Measurements from ENCODE around the gene DGKG. TPM values are rescaled to one million over a fixed set of nuclear protein-coding genes. Genes with fewer than 3 reads are reported as not detected.

The DGKG gene
- total and polyA plus RNA-seq, 7 donors, result 0.60 to 30.7 (median 6.1) TPM

DNA sequence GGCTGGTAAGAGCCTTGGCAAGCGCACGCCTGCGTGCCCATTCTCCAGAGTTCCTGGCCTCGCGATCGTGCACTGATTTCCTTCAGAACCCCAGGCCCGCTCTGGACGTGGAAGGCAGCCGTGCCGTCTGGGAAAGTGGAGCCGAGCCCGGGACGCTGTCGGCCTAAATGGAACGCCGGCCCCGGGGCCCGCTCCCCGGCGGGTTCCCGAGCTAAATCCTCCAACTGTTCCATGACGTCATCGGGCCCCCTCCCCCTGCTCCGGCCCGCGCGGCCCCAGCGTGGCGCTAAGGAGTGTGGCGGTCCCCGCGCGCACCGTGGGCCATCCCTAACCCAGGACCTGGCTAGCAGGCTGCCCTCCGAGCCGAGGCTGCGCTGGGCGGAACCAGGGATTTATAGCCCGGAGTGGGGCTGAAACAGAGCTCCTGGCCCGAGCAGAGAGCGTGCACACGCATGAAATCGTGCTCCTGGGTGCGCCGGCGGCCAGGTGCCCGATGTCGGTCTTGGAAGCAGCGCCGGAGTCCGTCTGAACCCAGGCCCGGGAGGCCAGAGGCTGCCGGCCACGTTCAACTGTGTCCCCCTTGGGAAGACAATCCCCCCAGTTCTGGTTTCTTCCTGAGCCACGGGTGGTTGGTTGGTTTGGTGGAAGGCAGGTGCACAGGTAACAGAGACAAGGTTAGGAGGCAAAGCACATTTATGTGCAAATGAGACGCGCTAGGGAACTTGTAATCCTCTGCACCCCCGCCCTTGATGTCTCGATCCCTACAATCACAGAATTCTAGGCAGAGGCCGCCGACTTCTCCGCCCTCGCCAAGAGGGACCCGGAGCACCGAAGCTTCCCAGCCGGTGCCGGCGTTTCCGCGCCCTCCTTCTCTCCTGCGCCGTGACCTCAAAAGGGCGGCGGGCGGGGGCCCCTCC, 168.2 kb downstream of the DGKG start:
- H3K27me3 ChIP-seq, result no peaks in the 10 kb centered on the region
- peak overlapping the region in 1 of 4 donors; percentile 7 for H3K27ac ChIP-seq
- H3K4me3 ChIP-seq, result peak overlapping the region in 2 of 4 donors; percentile 33 to 40

DNA sequence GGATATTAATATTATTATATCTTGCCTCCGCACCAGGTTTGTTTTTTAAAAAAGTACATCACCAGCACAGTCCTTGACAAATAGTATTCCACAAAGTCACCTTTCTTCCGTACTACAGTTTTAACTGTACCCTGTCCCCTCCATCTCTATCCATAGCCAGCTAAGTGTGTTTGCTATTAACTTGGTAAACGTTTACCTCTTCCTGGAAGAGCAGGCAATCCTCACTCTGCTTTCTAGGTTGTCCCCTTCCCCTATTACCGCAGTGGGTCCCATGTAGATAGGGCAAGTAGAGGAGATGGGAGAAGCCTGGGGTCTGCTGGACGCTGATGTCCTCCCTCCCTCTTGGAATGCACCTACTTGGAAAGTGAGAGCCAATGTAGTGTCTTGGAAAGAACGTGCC, 169.2 kb downstream of the DGKG start:
- no peaks in the 10 kb centered on the region for H3K36me3 ChIP-seq

More for the DNA sequence above, 168.2 kb downstream of the DGKG start:
- no peak for DNase-seq
- 7 to 9% methylated on average over 75 of the region's 75 CpGs for WGBS, 2 donors
- no peaks in the 10 kb centered on the region for H3K36me3 ChIP-seq
- peaks cover 0 to 9% (median 3%) of the 10 kb centered on the region in 4 donors for H3K4me1 ChIP-seq
- no peaks in the 10 kb centered on the region for H3K9me3 ChIP-seq
- TF ChIP-seq EP300 (IDR thresholded peaks at IDR 0.05) (no peak), POLR2AphosphoS5 (IDR thresholded peaks at IDR 0.05) (no peak), POLR2A (IDR thresholded peaks at IDR 0.05) (no peak)
- TF ChIP-seq, protein P1, sequence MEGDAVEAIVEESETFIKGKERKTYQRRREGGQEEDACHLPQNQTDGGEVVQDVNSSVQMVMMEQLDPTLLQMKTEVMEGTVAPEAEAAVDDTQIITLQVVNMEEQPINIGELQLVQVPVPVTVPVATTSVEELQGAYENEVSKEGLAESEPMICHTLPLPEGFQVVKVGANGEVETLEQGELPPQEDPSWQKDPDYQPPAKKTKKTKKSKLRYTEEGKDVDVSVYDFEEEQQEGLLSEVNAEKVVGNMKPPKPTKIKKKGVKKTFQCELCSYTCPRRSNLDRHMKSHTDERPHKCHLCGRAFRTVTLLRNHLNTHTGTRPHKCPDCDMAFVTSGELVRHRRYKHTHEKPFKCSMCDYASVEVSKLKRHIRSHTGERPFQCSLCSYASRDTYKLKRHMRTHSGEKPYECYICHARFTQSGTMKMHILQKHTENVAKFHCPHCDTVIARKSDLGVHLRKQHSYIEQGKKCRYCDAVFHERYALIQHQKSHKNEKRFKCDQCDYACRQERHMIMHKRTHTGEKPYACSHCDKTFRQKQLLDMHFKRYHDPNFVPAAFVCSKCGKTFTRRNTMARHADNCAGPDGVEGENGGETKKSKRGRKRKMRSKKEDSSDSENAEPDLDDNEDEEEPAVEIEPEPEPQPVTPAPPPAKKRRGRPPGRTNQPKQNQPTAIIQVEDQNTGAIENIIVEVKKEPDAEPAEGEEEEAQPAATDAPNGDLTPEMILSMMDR (IDR thresholded peaks at IDR 0.05), result no peak
- intact Hi-C loops (cut with DNase I), result no loop called here

DNA sequence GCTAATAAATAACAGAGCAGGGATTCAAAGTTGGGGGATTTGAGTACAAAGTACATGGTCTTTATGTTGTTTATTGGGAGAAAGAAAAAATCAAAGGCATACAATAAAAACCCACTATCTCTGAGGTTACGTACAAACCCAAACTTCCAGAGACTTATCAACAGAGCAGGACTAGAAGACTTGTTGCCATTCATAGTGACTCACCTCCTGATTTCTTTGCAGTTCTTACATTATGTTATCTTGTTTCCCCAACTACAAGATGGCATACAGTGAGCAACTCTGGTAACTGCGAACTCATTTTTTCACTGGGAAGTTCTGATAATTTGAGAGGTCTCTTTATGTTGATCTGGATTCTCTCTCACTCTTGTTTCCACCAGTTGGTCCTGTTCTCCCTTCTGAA, 172.5 kb downstream of the DGKG start:
- no peaks in the 10 kb centered on the region for H3K27me3 ChIP-seq
- peaks cover 0 to 9% (median 3%) of the 10 kb centered on the region in 4 donors for H3K4me1 ChIP-seq
- H3K36me3 ChIP-seq, result no peaks in the 10 kb centered on the region
- H3K9me3 ChIP-seq, result no peaks in the 10 kb centered on the region
- no peak overlapping the region for H3K4me3 ChIP-seq
- DNase-seq, result no peak
- intact Hi-C loops (cut with DNase I), result no loop called here
- 79 to 93% methylated on average over 2 of the region's 2 CpGs for WGBS, 2 donors
- no peak overlapping the region for H3K27ac ChIP-seq
- TF ChIP-seq, protein P1 (IDR thresholded peaks at IDR 0.05), result no peak
- TF ChIP-seq POLR2AphosphoS5 (IDR thresholded peaks at IDR 0.05) (no peak), POLR2A (IDR thresholded peaks at IDR 0.05) (no peak), EP300 (IDR thresholded peaks at IDR 0.05) (no peak)

More for the DNA sequence above, 169.2 kb downstream of the DGKG start:
- Histone ChIP-seq H3K9me3 (no peaks in the 10 kb centered on the region), H3K27me3 (no peaks in the 10 kb centered on the region), H3K4me1 (peaks cover 0 to 9% (median 3%) of the 10 kb centered on the region in 4 donors), H3K27ac (peak overlapping the region in 1 of 4 donors; percentile 7), H3K4me3 (no peak overlapping the region)
- WGBS, 2 donors, result 74 to 81% methylated on average over 6 of the region's 6 CpGs
- DNase-seq, result no peak
- intact Hi-C loops (cut with DNase I), result no loop called here
- no peak for TF ChIP-seq EP300 (IDR thresholded peaks at IDR 0.05)
- TF ChIP-seq POLR2A (IDR thresholded peaks at IDR 0.05), result no peak
- TF ChIP-seq POLR2AphosphoS5 (IDR thresholded peaks at IDR 0.05), result no peak
- TF ChIP-seq, protein P1 (IDR thresholded peaks at IDR 0.05), result no peak

DNA sequence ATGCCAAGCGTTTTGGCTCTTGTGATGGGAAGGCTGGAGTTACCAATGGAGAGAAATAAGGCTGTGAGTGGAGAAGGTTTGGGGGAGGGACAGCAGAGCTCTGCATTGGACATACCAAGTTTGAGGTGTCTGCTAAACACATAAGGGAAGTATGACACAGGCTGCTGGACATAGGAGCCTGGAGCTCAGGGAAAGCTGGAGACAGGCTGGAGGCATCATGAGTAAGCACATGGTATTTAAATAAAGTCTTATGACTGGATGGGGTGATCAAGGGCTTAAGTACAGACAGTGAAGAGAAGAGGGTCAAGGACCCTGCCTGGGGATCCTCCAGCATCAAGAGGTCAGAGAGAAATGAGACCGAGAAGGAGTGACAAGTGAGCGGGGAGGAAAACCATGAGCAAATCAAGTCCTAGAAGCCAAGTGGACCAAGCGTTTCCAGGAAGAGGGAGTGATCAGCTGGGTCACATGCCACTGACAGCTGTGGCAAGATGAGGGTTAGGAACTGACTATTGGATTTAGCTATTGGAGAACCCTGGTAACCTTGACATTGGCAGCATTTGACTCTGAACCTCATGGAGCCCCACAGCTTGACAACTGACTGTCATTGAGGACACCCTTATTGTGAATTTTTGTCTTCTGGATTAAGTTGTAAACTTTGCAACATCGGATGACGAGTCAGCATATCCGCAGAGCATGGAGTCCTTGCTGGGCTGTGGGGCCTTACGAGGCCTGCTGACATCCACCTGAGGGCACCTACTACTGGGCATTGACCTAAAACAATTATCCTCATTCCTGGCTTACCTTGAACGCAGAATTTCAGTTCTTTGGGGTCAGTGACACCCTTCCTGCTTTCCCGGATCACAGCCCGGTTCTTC, 174.4 kb downstream of the DGKG start:
- intact Hi-C loops (cut with DNase I), result no loop called here
- 79 to 87% methylated on average over 11 of the region's 11 CpGs for WGBS, 2 donors

More for the DNA sequence above, 174.4 kb downstream of the DGKG start:
- no peak overlapping the region for H3K27ac ChIP-seq
- no peaks in the 10 kb centered on the region for H3K36me3 ChIP-seq
- no peak for DNase-seq
- no peaks in the 10 kb centered on the region for H3K9me3 ChIP-seq
- H3K4me1 ChIP-seq, result no peaks in the 10 kb centered on the region
- no peak overlapping the region for H3K4me3 ChIP-seq
- TF ChIP-seq EP300 (IDR thresholded peaks at IDR 0.05), result no peak
- H3K27me3 ChIP-seq, result no peaks in the 10 kb centered on the region
